Colonic mucosa (tissue), 4 donors: ENCODE measurements around the gene CAMTA1. TPM values are rescaled to one million over a fixed set of nuclear protein-coding genes. Genes with fewer than 3 reads are reported as not detected.

Experiments
- DNase-seq: peaks from one replicate; pipeline ENCODE4 v3.0.0-alpha.2; 2020
- H3K27ac ChIP-seq: fragments of 200-600 bp; one replicate; pipeline ENCODE4 v1.8.0; 2021
- H3K27me3 ChIP-seq: fragments of 200-600 bp; one replicate; pipeline ENCODE4 v1.8.0; 2021
- H3K36me3 ChIP-seq: fragments of 200-600 bp; one replicate; pipeline ENCODE4 v1.8.0; 2021
- H3K4me1 ChIP-seq: fragments of 200-600 bp; one replicate; pipeline ENCODE4 v1.8.0; 2021; ENCODE audit warnings: mild to moderate bottlenecking
- H3K4me3 ChIP-seq: fragments of 200-600 bp; one replicate; pipeline ENCODE4 v1.8.0; 2021
- H3K9ac ChIP-seq, 2 donors: one replicate each; pipeline ENCODE4 v1.7.0; 2013; ENCODE audit warnings: control low read depth in 2 of 2, low read depth in 2 of 2, low read length in 2 of 2
- H3K9me3 ChIP-seq: fragments of 200-600 bp; one replicate; pipeline ENCODE4 v1.8.0; 2021
- CTCF ChIP-seq: fragments of 200-600 bp; IDR thresholded peaks from one replicate; pipeline ENCODE4 v1.8.0; 2022; ENCODE audit warnings: antibody characterized with exemption, mild to moderate bottlenecking
- intact Hi-C: fragments of 100-400 bp; cut with DNase I; formaldehyde crosslinking; loops from one replicate; pipeline ENCODE4 v1.14.1; 2022
- total RNA-seq, 2 donors: library from RNA; stranded (reverse); fragmentation: NEBNext Ultra II Directional in 1 of 2; extraction: Animal tissue kit (Norgen Biotek cat#: 25700) in 1 of 2; gene quantifications; one replicate each; pipeline ENCODE4 v1.2.1, GENCODE V29; 2021
- donor health status: healthy.
- donor health status: DM: no; HTN: no; CAD: no.
- donor health status: DM: no; HTN: no; CAD: no.

Gene CAMTA1
- total RNA-seq, 2 donors from 2014 or later, result 76.8 to 92.8 TPM

GRCh38 chr1:7120863-7121621 lies 335.8 kb downstream of the CAMTA1 start:
- DNase-seq, result no peak
- intact Hi-C loops, result no loop called here
- H3K4me1 ChIP-seq, result no peaks in the 10 kb centered on the region
- H3K36me3 ChIP-seq, result no peaks in the 10 kb centered on the region
- TF ChIP-seq CTCF, result no peak
- H3K27ac ChIP-seq, result no peak overlapping the region
- no peaks in the 10 kb centered on the region for H3K27me3 ChIP-seq
- no peak overlapping the region for H3K9ac ChIP-seq
- H3K4me3 ChIP-seq, result no peak overlapping the region
- H3K9me3 ChIP-seq, result no peaks in the 10 kb centered on the region

GRCh38 chr1:7121622-7121988 lies 336.4 kb downstream of the CAMTA1 start:
- Histone ChIP-seq H3K4me3 (no peak overlapping the region), H3K9ac (no peak overlapping the region), H3K4me1 (no peaks in the 10 kb centered on the region), H3K36me3 (no peaks in the 10 kb centered on the region), H3K27ac (no peak overlapping the region), H3K9me3 (no peaks in the 10 kb centered on the region), H3K27me3 (no peaks in the 10 kb centered on the region)
- DNase-seq, result no peak
- no peak for TF ChIP-seq CTCF
- intact Hi-C loops, result no loop called here

- H3K27me3 ChIP-seq, result no peaks in the 10 kb centered on the region
- intact Hi-C loops, result no loop called here
- H3K9me3 ChIP-seq, result no peaks in the 10 kb centered on the region
- DNase-seq, result no peak
- no peaks in the 10 kb centered on the region for H3K36me3 ChIP-seq
- H3K27ac ChIP-seq, result no peak overlapping the region
- H3K4me3 ChIP-seq, result no peak overlapping the region
- no peaks in the 10 kb centered on the region for H3K4me1 ChIP-seq
- H3K9ac ChIP-seq, result no peak overlapping the region
- TF ChIP-seq CTCF, result no peak
Measured at GRCh38 chr1:7127322-7128075, 342.2 kb downstream of the CAMTA1 start.

GRCh38 chr1:7128293-7128692 lies 343.0 kb downstream of the CAMTA1 start:
- H3K36me3 ChIP-seq, result no peaks in the 10 kb centered on the region
- no peaks in the 10 kb centered on the region for H3K9me3 ChIP-seq
- no peak overlapping the region for H3K27ac ChIP-seq
- DNase-seq, result no peak
- H3K27me3 ChIP-seq, result no peaks in the 10 kb centered on the region
- no peak for TF ChIP-seq CTCF
- no peaks in the 10 kb centered on the region for H3K4me1 ChIP-seq
- intact Hi-C loops, result no loop called here
- no peak overlapping the region for H3K9ac ChIP-seq
- no peak overlapping the region for H3K4me3 ChIP-seq

- Histone ChIP-seq H3K27ac (no peak overlapping the region), H3K4me3 (no peak overlapping the region), H3K4me1 (no peaks in the 10 kb centered on the region), H3K9ac (no peak overlapping the region), H3K27me3 (no peaks in the 10 kb centered on the region), H3K9me3 (no peaks in the 10 kb centered on the region), H3K36me3 (no peaks in the 10 kb centered on the region)
- TF ChIP-seq CTCF, result no peak
- DNase-seq, result no peak
- intact Hi-C loops, result no loop called here
Measured at GRCh38 chr1:7130127-7130526, 344.9 kb downstream of the CAMTA1 start.
